Gastrocnemius medialis (tissue), 4 donors: ENCODE results near the gene TBC1D8. TPM values are rescaled to one million over a fixed set of nuclear protein-coding genes. Genes with fewer than 3 reads are reported as not detected.
A peak's percentile ranks its signal among the peaks of the same experiment; 100 is the strongest.

Experiments used
- ATAC-seq, 2 donors: fragments of 150-250 bp; one replicate each; pipeline ENCODE4 v1.9.1; 2016
- DNase-seq, 2 donors: peaks; one replicate each; pipeline ENCODE4 v3.0.0-alpha.2; 2019
- H3K27ac ChIP-seq, 4 donors: fragments of 200-600 bp; sonication (generic); 1 replicate in 1 of 4; 2 replicates in 3 of 4; pipeline ENCODE4 v1.5.1; 2016 to 2018; ENCODE audit warnings: mild to moderate bottlenecking in 2 of 4, moderate library complexity in 1 of 4
- H3K27me3 ChIP-seq, 3 donors: fragments of 200-600 bp; sonication (generic) in 2 of 3; 1 replicate in 1 of 3; 2 replicates in 2 of 3; pipeline versions ENCODE4 v1.5.1 to v1.6.0; 2016 to 2019; ENCODE audit warnings: mild to moderate bottlenecking in 1 of 3, moderate library complexity in 1 of 3
- H3K36me3 ChIP-seq, 2 donors: fragments of 200-600 bp; sonication (generic) in 1 of 2; one replicate each; pipeline ENCODE4 v1.5.1; 2017 to 2018
- H3K4me1 ChIP-seq, 2 donors: fragments of 200-600 bp; sonication (generic) in 1 of 2; one replicate each; pipeline ENCODE4 v1.5.1; 2016 to 2017; ENCODE audit warnings: mild to moderate bottlenecking in 2 of 2
- H3K4me3 ChIP-seq, 4 donors: fragments of 200-600 bp; sonication (generic) in 3 of 4; 1 replicate in 1 of 4; 2 replicates in 3 of 4; pipeline ENCODE4 v1.5.1; 2016 to 2019; ENCODE audit warnings: mild to moderate bottlenecking in 2 of 4
- H3K9me3 ChIP-seq, 3 donors: fragments of 200-600 bp; sonication (generic) in 2 of 3; 1 replicate in 1 of 3; 2 replicates in 2 of 3; pipeline ENCODE4 v1.5.1; 2016 to 2019
- CTCF ChIP-seq, 5 experiments: fragments of 450-650 bp in 3 of 5; fragments of 200-600 bp in 2 of 5; sonication (generic) in 2 of 5; IDR thresholded peaks in 4 of 5; conservative IDR thresholded peaks in 1 of 5; 1 replicate in 4 of 5; 2 replicates in 1 of 5; pipeline ENCODE4 v1.5.1; 2016 to 2019; ENCODE audit warnings: antibody characterized with exemption in 5 of 5, mild to moderate bottlenecking in 3 of 5, moderate library complexity in 3 of 5
- POLR2A ChIP-seq, 2 donors: fragments of 450-650 bp; IDR thresholded peaks; one replicate each; pipeline ENCODE4 v1.6.1; 2017; ENCODE audit warnings: antibody characterized with exemption in 2 of 2, mild to moderate bottlenecking in 2 of 2, moderate library complexity in 2 of 2
- in situ Hi-C, 4 donors: fragments of 200-750 bp; cut with MboI; loops; one replicate each; pipeline versions ENCODE4 v1.15.0 to v1.8.0; 2017; ENCODE audit warnings: low sequenced_read_pairs in 4 of 4
- intact Hi-C: fragments of 100-400 bp; cut with DNase I; formaldehyde crosslinking; loops from one replicate; pipeline ENCODE4 v1.15.1; 2023; ENCODE audit warnings: low total_unique reads
- total RNA-seq, 4 donors: library from RNA; depleted of rRNA; stranded (reverse); fragments of >200 nt; gene quantifications; one replicate each; pipeline versions ENCODE4 v1.1.0 to v1.2.3, GENCODE V29; 2016

The TBC1D8 gene
- total RNA-seq, 4 donors from 2014 or later, result 103 to 298 (median 201) TPM

- in situ Hi-C loops (no loop called here), intact Hi-C loops (loop anchor here (2.0 to 5.0 kb wide), 2 partner anchors 25 to 142 kb away; no protein-coding TSS in a partner anchor)
- peaks cover 14 to 17% of the 10 kb centered on the region in 2 donors for H3K4me1 ChIP-seq
- no peaks in the 10 kb centered on the region for H3K36me3 ChIP-seq
- no peak overlapping the region for H3K4me3 ChIP-seq
- TF ChIP-seq POLR2A (IDR thresholded peaks at IDR 0.05) (no peak), CTCF (IDR thresholded peaks at IDR 0.05 in 4 of 5, conservative IDR thresholded peaks at IDR 0.05 in 1 of 5) (no peak)
- ATAC-seq (no peak), DNase-seq (no peak)
- no peaks in the 10 kb centered on the region for H3K9me3 ChIP-seq
- H3K27me3 ChIP-seq, result no peaks in the 10 kb centered on the region
- no peak overlapping the region for H3K27ac ChIP-seq
Observed at GRCh38 chr2:100959225-100959880, 191.8 kb downstream of the TBC1D8 start.

GRCh38 chr2:100957996-100958653 is 193.1 kb downstream of the TBC1D8 start:
- Histone ChIP-seq H3K4me3 (peak overlapping the region in 1 of 4 donors; percentile 28), H3K36me3 (no peaks in the 10 kb centered on the region), H3K9me3 (no peaks in the 10 kb centered on the region), H3K27ac (peak overlapping the region in 1 of 4 donors; percentile 23), H3K27me3 (no peaks in the 10 kb centered on the region), H3K4me1 (peaks cover 14 to 17% of the 10 kb centered on the region in 2 donors)
- intact Hi-C loops (loop anchor here (2.0 to 5.0 kb wide), 2 partner anchors 23 to 141 kb away; no protein-coding TSS in a partner anchor), in situ Hi-C loops (no loop called here)
- peak; percentile 70 to 79 for DNase-seq
- TF ChIP-seq POLR2A (IDR thresholded peaks at IDR 0.05), result no peak
- ATAC-seq, result peak; percentile 95 to 99

Other genes starting within 250 kb of the TBC1D8 start
- gene RPL31, start 149.1 kb downstream of the TBC1D8 start, total RNA-seq, result 100 to 1,000 TPM; 572 to 825 (median 762) TPM
- gene CNOT11, start 101.5 kb upstream of the TBC1D8 start, total RNA-seq, result 10 to 100 TPM; 31.2 to 42.0 (median 35.5) TPM
- 10 to 100 TPM; 14.7 to 27.7 (median 18.5) TPM for gene RNF149, start 157.3 kb upstream of the TBC1D8 start, total RNA-seq
- not detected for gene CREG2, start 236.1 kb upstream of the TBC1D8 start, total RNA-seq